GM21576 (cell line): ENCODE measurements around the gene CDK16.
"Not testable (repeated sequence)": the region's sequence is repeated elsewhere in the genome, so short reads cannot be mapped to it uniquely, and the experiment has no call there.

Experiments
- ATAC-seq: cut with Tn5 transposase; IDR thresholded peaks from one replicate; pipeline ENCODE4 v1.9.1; 2021; ENCODE audit warnings: mild to moderate bottlenecking, moderate library complexity; ENCODE audit not compliant: unreplicated experiment

CDK16 gene

GRCh38 chrX:47247206-47247998 lies 28.9 kb downstream of the CDK16 start:
- no peak for ATAC-seq

- no peak for ATAC-seq
Measured at GRCh38 chrX:47247999-47248320, 29.5 kb downstream of the CDK16 start.

- ATAC-seq: no peak
Measured at GRCh38 chrX:47248576-47248975, 30.1 kb downstream of the CDK16 start.

- ATAC-seq: no peak
Measured at GRCh38 chrX:47250017-47250347, 31.5 kb downstream of the CDK16 start.

- ATAC-seq: not testable (repeated sequence)
Measured at GRCh38 chrX:47257620-47258019, 39.1 kb downstream of the CDK16 start.

GRCh38 chrX:47264483-47265173 lies 46.1 kb downstream of the CDK16 start:
- ATAC-seq: no peak

- ATAC-seq: no peak
Measured at GRCh38 chrX:47266643-47267042, 48.2 kb downstream of the CDK16 start.

GRCh38 chrX:47272013-47272408 lies 53.5 kb downstream of the CDK16 start:
- ATAC-seq: no peak

GRCh38 chrX:47273011-47273730 lies 54.7 kb downstream of the CDK16 start:
- ATAC-seq: no peak

- ATAC-seq: no peak
Measured at GRCh38 chrX:47278691-47279090, 60.2 kb downstream of the CDK16 start.
